BLaER1 treated with 17β-estradiol and CSF1 and Interleukin-3, amounts not matched to agents 10 nM and 100 nM (cell line): ENCODE measurements around the gene CELF2.

ENCODE experiments used
- H3K27ac ChIP-seq, 11 experiments: shearing (Covaris generic); formaldehyde crosslinking; 2 replicates each; pipeline ENCODE4 v1.8.1; 2022
- H3K27me3 ChIP-seq, 11 experiments: shearing (Covaris generic); formaldehyde crosslinking; 2 replicates each; pipeline ENCODE4 v1.8.1; 2022
- H3K36me3 ChIP-seq, 11 experiments: shearing (Covaris generic); formaldehyde crosslinking; 2 replicates each; pipeline ENCODE4 v1.8.1; 2022
- H3K4me1 ChIP-seq, 10 experiments: shearing (Covaris generic); formaldehyde crosslinking; 2 replicates each; pipeline ENCODE4 v1.8.1; 2022
- H3K4me2 ChIP-seq, 11 experiments: shearing (Covaris generic); formaldehyde crosslinking; 2 replicates each; pipeline ENCODE4 v1.8.1; 2022
- H3K4me3 ChIP-seq, 10 experiments: shearing (Covaris generic); formaldehyde crosslinking; 2 replicates each; pipeline ENCODE4 v1.8.1; 2022
- H3K9ac ChIP-seq, 11 experiments: shearing (Covaris generic); formaldehyde crosslinking; 2 replicates each; pipeline ENCODE4 v1.8.1; 2022
- H3K9me3 ChIP-seq, 11 experiments: shearing (Covaris generic); formaldehyde crosslinking; replicated peaks in 1 of 11; 2 replicates each; pipeline ENCODE4 v1.8.1; 2022
- H4K20me1 ChIP-seq, 11 experiments: shearing (Covaris generic); formaldehyde crosslinking; 2 replicates each; pipeline ENCODE4 v1.8.1; 2022
- Cebpa-rat ChIP-seq, 11 experiments: shearing (Covaris generic); IDR thresholded peaks; 2 replicates each; pipeline ENCODE4 v1.8.1; 2022

CELF2 gene

DNA sequence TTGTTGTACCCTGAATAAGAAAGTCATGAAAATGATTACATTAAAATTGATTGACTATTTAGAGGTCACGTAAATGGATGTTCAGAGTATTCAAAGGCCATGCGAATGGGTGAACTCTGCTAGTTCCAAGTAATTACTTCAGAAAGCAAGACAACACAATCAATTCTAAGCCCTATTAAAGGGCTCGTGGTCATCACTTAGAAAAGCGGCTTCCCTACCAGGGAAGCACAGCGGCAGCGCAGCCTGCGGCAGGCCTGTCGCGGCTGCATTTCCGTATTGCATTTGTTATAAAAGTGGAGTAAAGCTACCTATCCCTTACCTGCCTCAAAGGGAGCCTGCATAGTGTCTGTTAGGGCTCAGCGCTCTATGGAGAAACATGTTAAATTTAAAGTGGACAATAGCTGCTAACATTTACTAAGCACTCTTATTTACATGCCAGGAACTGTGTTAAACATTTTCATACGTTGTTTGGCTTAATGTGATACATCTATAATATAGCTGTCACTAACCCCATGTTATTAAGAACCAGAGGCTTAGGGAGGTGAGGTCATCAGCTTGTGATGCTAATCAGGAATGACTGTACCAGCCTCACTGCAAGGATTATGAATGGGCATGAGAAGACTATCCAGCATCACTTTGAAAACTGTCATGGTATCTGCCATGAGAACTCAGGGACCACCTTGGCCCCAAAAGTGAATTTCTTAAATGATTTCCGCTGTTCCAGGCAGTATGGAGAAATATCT, 187.5 kb downstream of the CELF2 start:
- peak overlapping the region in 8 of 11 experiments; percentile 50 to 70 (median 56); a peak in 16 of 22 replicates for H3K27ac ChIP-seq
- H3K9ac ChIP-seq, result peak overlapping the region in 3 of 11 experiments; percentile 34 to 60 (median 47); a peak in 3 of 22 replicates
- peaks cover 80 to 100% (median 97%) of the 10 kb centered on the region in 10 experiments for H3K4me1 ChIP-seq
- no peak for TF ChIP-seq Cebpa-rat (IDR thresholded peaks at IDR 0.05)
- H4K20me1 ChIP-seq, result peaks cover 100% of the 10 kb centered on the region in 11 experiments
- H3K27me3 ChIP-seq, result no peaks in the 10 kb centered on the region
- H3K4me2 ChIP-seq, result peak overlapping the region; percentile 72 to 90 (median 83)
- H3K9me3 ChIP-seq, result peaks cover 0 to 26% (median 11%) of the 10 kb centered on the region in 11 experiments; a peak in 17 of 22 replicates
- H3K4me3 ChIP-seq, result no peak overlapping the region
- peaks cover 68 to 99% (median 83%) of the 10 kb centered on the region in 11 experiments for H3K36me3 ChIP-seq

- H3K9me3 ChIP-seq, result 0 out of 22 replicates have a peak, but pooled peaks cover 0 to 11% (median 0%) of the 10 kb centered on the region in 11 experiments
- H3K27me3 ChIP-seq, result no peaks in the 10 kb centered on the region
- peak overlapping the region in 1 of 11 experiments; percentile 18; a peak in 4 of 22 replicates for H3K9ac ChIP-seq
- H3K4me1 ChIP-seq, result peaks cover 91 to 100% (median 100%) of the 10 kb centered on the region in 10 experiments
- H4K20me1 ChIP-seq, result peaks cover 99 to 100% (median 100%) of the 10 kb centered on the region in 11 experiments
- no peak for TF ChIP-seq Cebpa-rat (IDR thresholded peaks at IDR 0.05)
- peaks cover 51 to 99% (median 77%) of the 10 kb centered on the region in 11 experiments for H3K36me3 ChIP-seq
- peak overlapping the region; percentile 72 to 90 (median 83) for H3K4me2 ChIP-seq
- no peak overlapping the region; a peak in 1 of 20 replicates for H3K4me3 ChIP-seq
- peak overlapping the region in 7 of 11 experiments; percentile 13 to 72 (median 62); a peak in 14 of 22 replicates for H3K27ac ChIP-seq
Observed at GRCh38 chr10:11206676-11207559, 189.2 kb downstream of the CELF2 start.

DNA sequence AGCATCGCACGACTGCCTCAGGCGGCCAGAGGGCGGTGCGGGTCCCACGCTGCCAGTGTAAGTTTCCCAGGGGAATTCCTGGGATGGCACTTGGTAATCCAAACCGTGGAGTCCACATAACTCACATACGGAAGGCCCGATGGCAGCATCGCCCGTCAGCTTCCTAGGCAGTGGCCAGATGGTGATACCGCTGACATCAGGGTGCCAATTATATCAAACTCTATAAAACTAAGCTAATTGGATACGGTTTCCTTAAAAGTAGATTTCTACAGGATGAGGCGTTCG, 189.8 kb downstream of the CELF2 start:
- Histone ChIP-seq H3K27me3 (no peaks in the 10 kb centered on the region), H3K4me1 (peaks cover 93 to 100% (median 100%) of the 10 kb centered on the region in 10 experiments), H3K4me2 (peak overlapping the region; percentile 72 to 90 (median 83)), H3K36me3 (peaks cover 45 to 99% (median 77%) of the 10 kb centered on the region in 11 experiments), H4K20me1 (peaks cover 99 to 100% (median 100%) of the 10 kb centered on the region in 11 experiments), H3K9me3 (0 out of 22 replicates have a peak, but pooled peaks cover 0 to 9% (median 0%) of the 10 kb centered on the region in 11 experiments), H3K4me3 (no peak overlapping the region; a peak in 1 of 20 replicates), H3K27ac (peak overlapping the region in 7 of 11 experiments; percentile 13 to 72 (median 62); a peak in 10 of 22 replicates), H3K9ac (peak overlapping the region in 1 of 11 experiments; percentile 18; a peak in 2 of 22 replicates)
- TF ChIP-seq Cebpa-rat (IDR thresholded peaks at IDR 0.05), result no peak

- H3K4me1 ChIP-seq, result peaks cover 97 to 100% (median 100%) of the 10 kb centered on the region in 10 experiments
- peak overlapping the region in 5 of 10 experiments; percentile 10 to 50 (median 42); a peak in 2 of 20 replicates for H3K4me3 ChIP-seq
- peaks cover 46 to 99% (median 77%) of the 10 kb centered on the region in 11 experiments for H3K36me3 ChIP-seq
- peak overlapping the region; percentile 20 to 72 (median 55); a peak in 19 of 22 replicates for H3K27ac ChIP-seq
- 0 out of 22 replicates have a peak, but pooled peaks cover 0 to 2% (median 0%) of the 10 kb centered on the region in 11 experiments for H3K9me3 ChIP-seq
- H3K4me2 ChIP-seq, result peak overlapping the region; percentile 72 to 90 (median 83)
- no peaks in the 10 kb centered on the region for H3K27me3 ChIP-seq
- peaks cover 99 to 100% (median 100%) of the 10 kb centered on the region in 11 experiments for H4K20me1 ChIP-seq
- peak overlapping the region; percentile 27 to 69 (median 47); a peak in 18 of 22 replicates for H3K9ac ChIP-seq
- TF ChIP-seq Cebpa-rat (IDR thresholded peaks at IDR 0.05), result no peak
Observed at GRCh38 chr10:11208243-11208642, 190.6 kb downstream of the CELF2 start.

DNA sequence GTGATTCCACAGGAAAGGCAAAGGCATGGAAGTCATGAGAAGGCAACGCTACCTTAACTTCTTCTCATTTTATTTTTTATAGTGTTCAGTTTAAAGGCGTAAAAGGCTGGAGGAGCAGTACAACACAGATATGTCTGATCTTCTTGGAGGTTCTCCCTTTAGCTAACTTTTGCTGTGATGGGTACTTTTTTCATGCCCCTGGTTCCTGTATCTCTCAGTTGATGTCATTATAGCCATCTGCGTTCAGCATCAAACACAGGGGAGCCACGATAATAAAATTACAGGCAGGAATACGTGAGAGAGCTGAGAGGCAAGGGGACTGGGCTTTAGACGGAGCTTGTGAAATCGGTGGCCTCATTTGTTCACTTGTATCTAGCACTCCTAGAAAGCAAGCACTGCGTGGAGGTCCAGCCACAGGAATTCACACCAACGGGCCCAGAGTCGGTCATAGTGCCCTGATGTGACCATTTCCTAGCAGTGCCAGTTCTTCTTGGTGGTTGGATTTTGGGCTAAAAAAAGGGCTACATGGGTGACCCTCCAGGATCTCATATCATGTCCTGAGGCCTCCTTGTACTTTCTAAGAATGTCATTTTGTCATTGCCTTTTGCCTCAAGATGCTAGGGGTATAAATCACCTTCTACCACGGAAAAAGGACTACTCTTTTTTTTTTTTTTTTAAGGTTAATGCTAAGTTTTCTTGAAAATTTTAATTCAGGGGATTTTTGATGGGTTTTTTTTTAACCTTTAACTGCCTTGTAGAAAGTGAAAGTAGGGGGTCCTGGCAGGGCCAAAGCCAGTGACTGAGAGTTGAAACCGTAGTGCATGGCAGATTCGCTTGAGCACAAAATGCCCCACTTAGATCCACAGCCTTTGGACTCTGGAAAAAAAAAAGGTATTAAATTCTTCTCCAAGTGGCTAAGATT, 191.5 kb downstream of the CELF2 start:
- Histone ChIP-seq H3K27ac (peak overlapping the region; percentile 31 to 72 (median 56); a peak in 20 of 22 replicates), H3K4me2 (peak overlapping the region; percentile 72 to 90 (median 83)), H3K27me3 (no peaks in the 10 kb centered on the region), H3K9me3 (no peaks in the 10 kb centered on the region), H3K9ac (peak overlapping the region; percentile 27 to 69 (median 47); a peak in 17 of 22 replicates), H3K4me3 (peak overlapping the region in 7 of 10 experiments; percentile 5 to 50 (median 35); a peak in 12 of 20 replicates), H3K4me1 (peaks cover 93 to 100% (median 97%) of the 10 kb centered on the region in 10 experiments), H4K20me1 (peaks cover 99 to 100% (median 100%) of the 10 kb centered on the region in 11 experiments), H3K36me3 (peaks cover 46 to 99% (median 77%) of the 10 kb centered on the region in 11 experiments)
- TF ChIP-seq Cebpa-rat (IDR thresholded peaks at IDR 0.05), result no peak; a peak in 1 of 22 replicates

- peaks cover 47 to 99% (median 77%) of the 10 kb centered on the region in 11 experiments for H3K36me3 ChIP-seq
- peak overlapping the region; percentile 27 to 69 (median 47); a peak in 19 of 22 replicates for H3K9ac ChIP-seq
- peak overlapping the region; percentile 40 to 72 (median 57); a peak in 21 of 22 replicates for H3K27ac ChIP-seq
- H3K4me1 ChIP-seq, result peaks cover 93 to 100% (median 96%) of the 10 kb centered on the region in 10 experiments
- H4K20me1 ChIP-seq, result peaks cover 99 to 100% (median 100%) of the 10 kb centered on the region in 11 experiments
- H3K4me3 ChIP-seq, result peak overlapping the region in 8 of 10 experiments; percentile 0 to 50 (median 21); a peak in 12 of 20 replicates
- TF ChIP-seq Cebpa-rat (IDR thresholded peaks at IDR 0.05), result no peak
- no peaks in the 10 kb centered on the region for H3K9me3 ChIP-seq
- H3K4me2 ChIP-seq, result peak overlapping the region; percentile 72 to 90 (median 83)
- no peaks in the 10 kb centered on the region for H3K27me3 ChIP-seq
Observed at GRCh38 chr10:11209830-11210181, 192.1 kb downstream of the CELF2 start.

DNA sequence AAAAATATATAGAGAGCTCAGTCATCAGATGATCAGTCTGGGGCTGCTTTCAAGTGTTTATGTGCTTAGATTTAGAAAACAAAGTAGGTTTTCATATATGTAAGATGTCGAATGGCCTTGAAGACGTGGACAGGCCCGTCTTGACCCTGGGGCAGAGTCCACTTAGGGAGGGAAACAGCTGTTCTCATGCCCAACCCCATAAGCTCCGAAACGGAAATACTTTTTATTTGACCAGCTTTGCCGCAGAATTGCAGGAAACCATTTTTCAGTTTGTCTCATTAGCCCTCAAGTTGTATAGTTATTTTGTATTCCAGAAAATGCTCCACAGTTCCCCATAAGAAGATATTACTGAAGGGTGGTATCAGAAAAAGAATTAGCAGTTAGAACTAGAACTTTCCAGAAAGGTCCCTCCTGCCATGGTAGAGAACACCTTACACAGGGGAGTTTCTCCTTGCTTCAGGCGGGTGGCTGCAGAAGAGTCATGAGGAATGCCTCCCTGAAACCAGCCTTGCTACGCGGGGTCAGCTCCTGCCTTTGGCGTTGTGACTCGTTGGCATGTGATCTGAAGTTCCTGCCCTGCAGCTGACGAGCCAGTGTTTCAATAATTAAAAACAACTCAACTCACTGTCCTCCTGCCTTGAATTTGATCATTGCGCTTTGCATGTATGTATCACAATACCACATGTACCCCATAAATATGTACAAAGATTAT, 192.7 kb downstream of the CELF2 start:
- Histone ChIP-seq H4K20me1 (peaks cover 99 to 100% (median 100%) of the 10 kb centered on the region in 11 experiments), H3K4me2 (peak overlapping the region; percentile 72 to 90 (median 83))
- no peak for TF ChIP-seq Cebpa-rat (IDR thresholded peaks at IDR 0.05)

More for the DNA sequence above, 192.7 kb downstream of the CELF2 start:
- Histone ChIP-seq H3K27me3 (no peaks in the 10 kb centered on the region), H3K27ac (peak overlapping the region; percentile 40 to 72 (median 57)), H3K9me3 (no peaks in the 10 kb centered on the region), H3K36me3 (peaks cover 45 to 99% (median 77%) of the 10 kb centered on the region in 11 experiments), H3K4me1 (peaks cover 90 to 100% (median 95%) of the 10 kb centered on the region in 10 experiments), H3K4me3 (peak overlapping the region in 8 of 10 experiments; percentile 0 to 50 (median 21); a peak in 9 of 20 replicates), H3K9ac (peak overlapping the region; percentile 27 to 69 (median 47); a peak in 19 of 22 replicates)
